ENCODE measurements around the gene HTT.

HTT gene

DNA sequence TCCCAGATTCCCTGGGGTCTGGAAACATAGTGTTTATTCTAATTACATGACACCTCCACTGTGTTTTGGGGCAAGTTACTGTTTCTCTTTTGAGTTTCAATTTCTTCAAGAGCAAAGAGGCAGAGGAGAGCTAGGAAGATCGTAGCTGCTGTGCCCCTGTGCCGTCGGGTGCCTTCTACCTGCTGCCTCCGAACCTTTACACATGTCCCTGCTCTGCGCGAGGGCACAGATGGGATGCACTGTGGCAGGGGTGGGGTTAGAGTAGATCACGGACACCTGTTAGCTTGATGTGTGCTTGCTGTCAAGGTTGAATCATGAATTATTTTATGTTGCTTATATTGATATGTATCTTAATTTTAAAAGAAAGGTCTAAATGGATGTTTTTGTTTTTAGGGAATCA is 103.4 kb downstream of the HTT start:
- no peak for DNase-seq

- no peak for DNase-seq
Observed at GRCh38 chr4:3178351-3178750, 103.9 kb downstream of the HTT start.

GRCh38 chr4:3179126-3179706 is 104.7 kb downstream of the HTT start:
- DNase-seq = no peak

DNA sequence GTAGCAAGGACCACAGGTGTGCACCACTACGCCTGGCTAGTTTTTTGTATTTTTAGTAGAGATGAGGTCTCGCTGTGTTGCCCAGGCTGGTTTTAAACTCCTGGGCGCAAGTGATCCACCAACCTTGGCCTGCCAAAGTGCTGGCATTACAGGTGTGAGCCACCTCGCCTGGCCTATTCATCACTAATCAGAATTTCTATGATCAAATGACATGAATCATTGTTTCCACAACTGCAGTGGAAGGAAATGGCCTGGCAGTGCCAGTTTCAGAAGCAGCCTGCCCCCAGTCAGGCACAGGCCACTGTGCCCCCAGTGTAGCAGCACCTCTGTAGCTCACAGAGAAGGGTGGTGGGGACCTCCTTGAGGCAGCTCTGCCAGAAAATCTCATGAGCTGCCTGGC is 108.5 kb downstream of the HTT start:
- DNase-seq = no peak

- no peak for DNase-seq
Observed at GRCh38 chr4:3184725-3185124, 110.2 kb downstream of the HTT start.

DNA sequence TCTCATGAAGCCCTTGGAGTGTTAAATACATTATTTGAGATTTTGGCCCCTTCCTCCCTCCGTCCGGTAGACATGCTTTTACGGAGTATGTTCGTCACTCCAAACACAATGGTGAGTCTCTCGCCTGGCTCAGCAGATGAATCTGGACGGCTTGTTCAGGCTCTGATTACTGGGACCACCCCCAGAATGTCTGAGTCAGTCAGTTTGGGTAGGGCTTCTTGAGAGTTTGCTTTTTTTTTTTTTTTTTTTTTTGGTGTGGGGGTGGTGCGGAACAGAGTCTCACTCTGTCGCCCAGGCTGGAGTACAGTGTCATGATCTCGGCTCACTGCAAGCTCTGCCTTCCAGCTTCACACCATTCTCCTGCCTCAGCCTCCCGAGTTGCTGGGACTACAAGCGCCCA is 112.1 kb downstream of the HTT start:
- no peak for DNase-seq

- no peak for DNase-seq
Observed at GRCh38 chr4:3188118-3188517, 113.6 kb downstream of the HTT start.

- DNase-seq = no peak
Observed at GRCh38 chr4:3189459-3189858, 115.0 kb downstream of the HTT start.

- DNase-seq = no peak
Observed at GRCh38 chr4:3190549-3190948, 116.1 kb downstream of the HTT start.

DNA sequence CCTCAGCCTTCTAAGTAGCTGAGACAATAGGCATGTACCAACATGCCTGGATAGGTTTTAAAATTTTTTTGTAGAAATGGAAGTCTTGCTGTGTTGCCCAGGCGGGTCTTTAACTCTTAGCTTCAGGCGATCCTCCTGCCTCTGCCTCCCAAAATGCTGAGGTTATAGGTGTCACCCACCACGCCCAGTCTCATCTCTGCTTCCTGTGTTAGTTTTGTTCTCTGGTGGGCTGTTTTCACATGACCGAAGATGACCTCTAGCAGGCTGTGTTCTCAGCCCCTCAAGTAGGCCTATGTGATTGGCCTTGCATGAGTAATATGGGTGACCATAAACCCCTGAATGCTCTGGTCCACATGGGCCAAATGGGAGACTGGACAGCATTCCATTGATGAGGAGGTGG is 117.7 kb downstream of the HTT start:
- no peak for DNase-seq

- DNase-seq = no peak
Observed at GRCh38 chr4:3192827-3193226, 118.3 kb downstream of the HTT start.

DNA sequence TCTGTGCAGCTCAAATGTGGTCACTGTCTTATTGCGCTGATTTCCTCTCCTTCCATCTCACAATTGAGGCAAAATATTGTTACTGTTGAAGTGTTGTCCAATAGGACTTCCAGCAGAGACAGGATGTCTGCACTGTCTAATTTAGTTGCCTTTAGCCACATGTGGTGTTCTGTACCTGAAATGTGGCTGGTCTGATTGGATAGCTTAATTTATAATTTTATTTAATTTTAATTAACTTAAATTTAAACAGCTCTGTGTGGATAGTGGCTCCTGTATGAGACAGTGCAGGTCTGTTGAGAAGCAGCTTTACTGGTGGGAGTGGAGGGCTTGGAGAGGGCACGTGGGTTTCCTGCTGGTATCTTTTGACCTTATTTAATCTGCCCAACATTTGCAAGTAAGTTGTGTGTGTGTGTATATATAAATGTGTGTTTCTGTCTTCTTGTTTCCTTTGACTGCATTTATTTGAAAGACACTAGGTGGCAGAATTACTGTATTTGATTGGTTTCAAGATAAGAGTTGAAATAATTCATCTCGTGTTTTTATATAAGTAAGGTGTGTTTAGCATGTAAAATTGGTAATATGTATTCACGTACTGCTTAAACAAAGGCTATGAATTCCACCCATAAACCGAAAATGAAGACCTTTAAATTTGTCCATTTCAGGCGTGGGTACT is 119.2 kb downstream of the HTT start:
- DNase-seq = no peak

DNA sequence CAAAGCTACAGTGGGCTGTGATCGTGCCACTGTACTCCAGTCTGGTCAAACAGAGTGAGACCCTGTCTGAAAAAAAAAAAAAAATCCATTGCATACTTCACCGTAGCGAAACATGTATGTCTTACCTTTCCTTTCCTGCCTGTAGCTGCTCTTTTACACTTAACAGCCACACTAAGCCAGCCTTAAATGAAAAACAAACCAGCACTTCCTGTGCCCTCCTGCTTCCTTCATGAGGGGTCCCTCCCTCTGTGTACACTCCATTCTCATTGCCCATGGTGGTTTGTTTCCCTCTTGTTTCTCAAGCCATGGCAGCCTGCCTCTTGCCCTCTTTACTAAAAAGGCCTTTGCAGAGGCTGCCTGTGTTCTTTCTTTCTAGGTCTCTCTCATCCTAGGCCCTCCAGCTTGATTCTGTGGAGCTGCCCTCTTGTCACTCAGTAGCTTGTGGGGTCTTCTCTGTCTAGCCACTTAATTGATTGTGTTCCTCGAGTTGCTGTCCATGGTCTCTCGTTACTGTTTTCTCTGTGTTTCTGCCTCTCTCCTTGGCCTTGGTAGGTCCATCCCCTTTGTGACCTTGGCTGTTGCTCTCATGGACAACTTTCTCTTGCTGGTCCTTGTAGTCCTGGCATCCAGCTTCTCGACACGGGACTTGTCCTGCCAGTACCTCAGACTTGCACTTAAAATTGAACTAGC is 122.3 kb downstream of the HTT start:
- no peak for DNase-seq

DNA sequence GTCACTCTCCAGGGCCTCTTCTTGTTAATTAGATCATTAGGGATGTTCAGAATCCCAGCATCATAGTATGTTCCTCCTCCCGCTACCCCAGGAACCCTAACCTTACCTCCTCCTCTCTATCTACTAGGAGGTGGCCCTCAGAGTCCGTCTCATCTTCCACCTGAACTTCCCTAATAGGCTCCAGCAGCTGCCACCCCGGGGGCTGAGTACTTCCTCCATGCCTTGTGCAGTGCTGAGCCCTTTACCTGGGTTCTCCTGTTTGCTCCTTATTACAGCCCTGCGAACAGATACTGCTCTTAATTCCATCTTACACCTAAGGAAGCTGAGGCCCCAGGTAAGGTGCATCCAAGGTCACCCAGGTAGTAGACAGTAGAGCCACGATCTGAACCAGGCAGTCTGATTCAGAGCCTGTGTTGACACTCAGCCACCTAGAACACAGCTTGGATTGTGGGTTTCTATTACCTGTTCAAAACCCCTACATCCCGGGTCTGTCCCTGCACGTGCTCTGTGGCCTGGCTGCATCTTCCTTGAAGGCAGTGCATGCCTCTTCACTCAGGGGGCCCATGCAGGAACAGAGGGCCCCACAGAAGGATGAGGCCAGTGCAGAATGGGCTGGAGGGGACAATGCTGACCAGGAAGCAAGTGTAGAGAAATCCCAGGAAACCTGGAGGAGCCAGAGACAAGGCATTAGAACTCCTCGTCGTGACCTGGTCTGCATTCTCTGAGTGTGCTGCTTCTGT is 123.1 kb downstream of the HTT start:
- DNase-seq = no peak

DNA sequence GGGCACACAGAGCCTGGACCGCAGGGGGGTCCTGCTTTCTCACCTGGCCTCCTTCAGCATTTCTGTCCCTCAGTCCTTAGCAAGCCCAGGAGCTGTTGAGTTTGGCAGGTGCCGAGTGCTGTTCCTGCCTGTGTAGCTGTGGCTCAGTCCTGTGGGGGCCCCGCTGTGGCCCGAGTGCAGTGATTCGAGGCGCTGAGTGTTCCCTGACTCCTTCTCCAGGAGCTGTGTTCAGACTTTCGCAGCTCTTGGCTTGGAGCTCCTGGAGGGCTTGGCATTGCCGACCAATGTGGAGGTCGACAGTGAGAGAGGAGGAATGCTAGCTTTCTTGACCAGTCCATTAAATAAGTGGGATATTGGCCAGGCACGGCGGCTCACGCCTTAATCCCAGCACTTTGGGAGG is 124.4 kb downstream of the HTT start:
- DNase-seq = no peak

DNA sequence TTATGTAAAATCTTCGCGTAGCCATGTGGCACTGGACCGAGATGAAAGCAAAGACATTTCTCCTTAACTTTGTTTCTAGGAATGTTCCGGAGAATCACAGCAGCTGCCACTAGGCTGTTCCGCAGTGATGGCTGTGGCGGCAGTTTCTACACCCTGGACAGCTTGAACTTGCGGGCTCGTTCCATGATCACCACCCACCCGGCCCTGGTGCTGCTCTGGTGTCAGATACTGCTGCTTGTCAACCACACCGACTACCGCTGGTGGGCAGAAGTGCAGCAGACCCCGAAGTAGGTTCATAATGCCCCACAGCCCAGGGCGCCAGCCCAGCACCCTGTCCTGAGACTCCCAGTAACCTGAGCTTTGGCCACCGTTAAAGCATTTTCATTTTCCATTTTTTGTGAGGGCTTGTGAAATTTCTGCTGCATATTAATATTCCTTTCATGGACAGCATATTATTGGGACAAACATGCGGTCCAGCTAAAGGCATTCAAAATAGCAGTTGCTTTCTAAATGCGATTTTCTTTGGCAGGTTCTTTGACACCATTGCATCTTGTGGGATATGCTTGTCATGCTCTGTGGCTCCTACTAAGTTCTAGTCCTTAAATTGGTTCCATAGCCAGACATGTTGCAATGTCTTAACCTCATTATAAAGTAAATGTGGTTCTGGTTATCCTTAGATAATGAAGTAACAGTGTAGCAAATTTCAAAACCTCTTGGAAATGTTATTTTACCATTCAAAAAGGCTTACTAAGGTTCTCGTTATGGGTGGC is 125.4 kb downstream of the HTT start:
- no peak for DNase-seq

- DNase-seq = no peak
Observed at GRCh38 chr4:3200423-3201090, 126.1 kb downstream of the HTT start.

GRCh38 chr4:3201718-3202702 is 127.5 kb downstream of the HTT start:
- no peak for DNase-seq

DNA sequence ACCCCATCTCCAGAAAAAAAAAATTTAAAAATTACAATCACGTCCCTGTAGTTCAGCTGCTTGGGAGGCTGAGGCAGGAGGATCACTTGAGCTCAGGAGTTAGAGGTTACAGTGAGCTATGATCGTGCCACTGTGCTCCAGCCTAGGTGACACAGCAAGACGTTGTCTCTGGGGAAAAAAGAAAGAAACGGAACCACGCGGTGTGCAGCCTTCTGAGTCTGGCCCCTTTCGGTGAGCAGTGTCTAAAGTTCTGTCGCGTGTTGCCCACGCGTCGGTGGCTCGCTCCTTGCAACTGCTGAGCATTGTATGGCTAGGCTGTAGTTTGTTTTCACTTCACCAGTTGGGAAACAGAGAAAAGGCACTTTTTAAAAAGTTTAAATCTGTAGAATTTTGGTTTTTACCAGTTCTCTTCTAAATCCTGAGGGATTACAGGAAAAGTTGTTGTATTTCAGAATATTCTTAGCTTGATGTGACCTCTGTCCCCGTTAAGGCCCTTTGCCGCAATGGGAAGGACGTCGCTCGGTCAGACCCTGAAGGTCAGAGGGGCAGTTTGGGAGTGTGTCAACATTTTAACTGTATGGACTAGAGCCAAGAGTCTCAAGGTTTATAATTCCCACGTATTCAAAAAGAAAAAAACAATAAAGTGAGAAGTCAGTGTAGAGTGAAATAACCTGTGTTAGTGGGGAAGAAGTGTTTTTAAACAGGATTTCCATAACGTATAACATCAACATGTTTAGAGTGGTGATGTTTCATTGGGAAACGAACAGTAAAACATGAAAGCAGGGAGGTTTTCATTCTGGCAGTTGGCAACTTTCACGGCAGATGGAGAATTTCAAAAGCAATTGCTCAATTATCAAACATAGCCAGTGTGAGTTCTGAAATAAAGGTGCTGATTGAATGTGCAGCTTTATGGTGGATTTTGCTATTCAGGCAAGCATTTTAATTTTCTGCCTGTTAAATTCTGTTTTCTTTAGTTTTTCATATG is 128.6 kb downstream of the HTT start:
- no peak for DNase-seq

GRCh38 chr4:3203971-3204431 is 129.5 kb downstream of the HTT start:
- no peak for DNase-seq

Measured in NCI-H1105 (cell line).